GM19467 (cell line): Measurements from ENCODE around the gene LAMC1.

Source experiments
- ATAC-seq: cut with Tn5 transposase; IDR thresholded peaks from one replicate; pipeline ENCODE4 v1.9.1; 2021; ENCODE audit warnings: mild to moderate bottlenecking, moderate library complexity; ENCODE audit not compliant: unreplicated experiment

The LAMC1 gene

DNA sequence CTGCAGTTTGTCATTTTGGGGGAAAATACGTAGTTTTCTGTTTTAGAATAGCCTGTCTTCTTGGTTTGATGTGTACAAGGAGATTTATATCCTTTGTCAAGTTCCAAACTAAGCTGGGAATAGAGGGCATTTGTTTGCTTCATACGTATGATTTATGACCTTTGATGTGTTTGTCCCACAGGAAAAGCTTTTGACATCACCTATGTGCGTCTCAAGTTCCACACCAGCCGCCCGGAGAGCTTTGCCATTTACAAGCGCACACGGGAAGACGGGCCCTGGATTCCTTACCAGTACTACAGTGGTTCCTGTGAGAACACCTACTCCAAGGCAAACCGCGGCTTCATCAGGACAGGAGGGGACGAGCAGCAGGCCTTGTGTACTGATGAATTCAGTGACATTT, 79.9 kb downstream of the LAMC1 start:
- ATAC-seq, result no peak

DNA sequence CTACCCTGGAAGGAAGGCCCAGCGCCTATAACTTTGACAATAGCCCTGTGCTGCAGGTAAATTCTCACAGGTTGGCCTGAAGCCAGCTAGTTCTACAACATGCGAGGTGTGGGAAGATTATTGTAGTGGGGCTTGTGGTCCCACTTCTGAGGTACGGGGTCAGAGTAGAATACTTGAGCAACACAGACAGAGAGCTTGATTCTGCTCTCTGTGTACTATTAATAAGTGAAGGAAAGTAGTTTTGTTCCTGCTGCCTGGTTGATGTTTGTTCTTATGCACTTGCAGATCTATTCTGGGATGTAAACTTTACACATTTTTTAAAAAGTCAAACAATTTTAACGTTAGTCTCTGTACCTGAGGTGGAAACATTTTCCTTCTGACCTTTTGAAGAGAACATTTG, 80.4 kb downstream of the LAMC1 start:
- ATAC-seq, result no peak

DNA sequence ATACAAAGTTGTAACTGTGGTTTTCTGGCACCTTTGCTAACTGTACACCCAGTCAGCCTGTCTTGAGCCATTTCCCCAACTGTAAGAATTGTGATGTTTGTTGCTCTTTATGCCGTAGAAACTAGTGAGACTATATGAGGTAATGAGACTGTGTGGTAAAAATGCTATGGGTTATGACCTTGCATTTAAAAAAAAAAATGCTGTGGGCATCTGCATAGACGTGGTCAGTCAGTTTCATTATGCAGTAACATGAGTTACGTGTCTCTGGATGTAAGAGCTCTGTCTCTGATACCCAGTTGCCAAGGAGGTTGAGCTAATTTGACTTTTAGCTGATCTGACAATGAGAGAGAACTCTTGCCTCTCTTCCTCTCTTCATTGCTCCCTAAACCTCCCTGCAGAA, 82.2 kb downstream of the LAMC1 start:
- no peak for ATAC-seq

DNA sequence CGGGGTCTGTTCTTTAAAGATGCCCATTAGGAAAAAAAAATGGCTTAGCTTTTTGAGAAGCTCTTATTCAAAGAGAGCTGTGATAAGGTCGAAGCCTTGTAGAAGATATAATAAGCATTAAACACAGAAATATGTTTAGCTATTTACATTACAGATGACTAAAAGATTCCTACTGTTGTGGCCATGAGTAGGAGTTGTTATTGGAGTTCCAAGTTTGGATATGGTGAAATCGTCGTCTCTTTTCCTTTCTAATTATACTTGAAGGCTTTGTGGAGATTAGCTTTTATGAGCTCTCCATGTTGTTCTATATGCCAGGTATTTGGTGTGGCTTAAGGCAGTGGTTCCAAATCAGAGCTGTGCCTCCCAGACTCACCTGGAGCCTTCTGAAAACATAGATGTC, 82.9 kb downstream of the LAMC1 start:
- no peak for ATAC-seq

- ATAC-seq, result no peak
These were observed 83.5 kb downstream of the LAMC1 start for GRCh38 chr1:183106746-183107145.

- no peak for ATAC-seq
These were observed 87.2 kb downstream of the LAMC1 start for GRCh38 chr1:183110326-183110880.

DNA sequence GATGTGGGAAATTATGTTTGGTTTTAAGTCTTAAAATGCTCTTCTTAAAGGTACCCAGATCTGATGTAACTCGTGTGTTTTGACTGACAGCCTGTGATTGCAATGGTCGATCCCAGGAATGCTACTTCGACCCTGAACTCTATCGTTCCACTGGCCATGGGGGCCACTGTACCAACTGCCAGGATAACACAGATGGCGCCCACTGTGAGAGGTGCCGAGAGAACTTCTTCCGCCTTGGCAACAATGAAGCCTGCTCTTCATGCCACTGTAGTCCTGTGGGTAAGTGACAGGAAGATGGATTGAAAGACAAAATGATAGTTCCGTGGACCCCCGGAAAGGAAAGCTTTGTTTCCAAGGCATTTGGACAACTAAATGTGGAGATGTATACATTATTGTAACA, 91.2 kb downstream of the LAMC1 start:
- ATAC-seq, result no peak

DNA sequence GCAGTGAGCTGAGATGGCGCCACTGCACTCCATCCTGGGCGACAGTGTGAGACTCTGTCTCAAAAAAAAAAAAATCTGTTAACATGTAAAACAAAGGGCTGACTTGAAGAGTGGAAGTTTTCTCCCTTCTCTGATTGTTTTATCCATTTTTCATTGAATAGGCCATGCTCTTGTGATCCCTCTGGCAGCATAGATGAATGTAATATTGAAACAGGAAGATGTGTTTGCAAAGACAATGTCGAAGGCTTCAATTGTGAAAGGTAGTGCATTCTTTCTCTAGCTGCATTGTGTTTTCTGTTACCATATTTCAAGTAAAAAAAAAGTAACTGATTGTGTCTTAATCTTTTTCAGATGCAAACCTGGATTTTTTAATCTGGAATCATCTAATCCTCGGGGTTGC, 93.2 kb downstream of the LAMC1 start:
- ATAC-seq, result no peak

DNA sequence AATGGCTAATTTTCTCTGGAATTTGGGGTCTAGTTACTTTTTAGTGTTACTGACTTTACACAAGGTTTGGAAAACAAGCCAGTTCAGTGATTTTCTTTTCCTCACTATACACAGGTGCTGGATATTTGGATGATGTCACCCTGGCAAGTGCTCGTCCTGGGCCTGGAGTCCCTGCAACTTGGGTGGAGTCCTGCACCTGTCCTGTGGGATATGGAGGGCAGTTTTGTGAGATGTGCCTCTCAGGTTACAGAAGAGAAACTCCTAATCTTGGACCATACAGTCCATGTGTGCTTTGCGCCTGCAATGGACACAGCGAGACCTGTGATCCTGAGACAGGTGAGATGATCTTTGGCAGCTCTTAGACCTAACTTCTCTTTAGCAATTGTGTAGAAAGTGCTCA, 98.4 kb downstream of the LAMC1 start:
- no peak for ATAC-seq

- no peak for ATAC-seq
These were observed 101.0 kb downstream of the LAMC1 start for GRCh38 chr1:183124259-183124658.

DNA sequence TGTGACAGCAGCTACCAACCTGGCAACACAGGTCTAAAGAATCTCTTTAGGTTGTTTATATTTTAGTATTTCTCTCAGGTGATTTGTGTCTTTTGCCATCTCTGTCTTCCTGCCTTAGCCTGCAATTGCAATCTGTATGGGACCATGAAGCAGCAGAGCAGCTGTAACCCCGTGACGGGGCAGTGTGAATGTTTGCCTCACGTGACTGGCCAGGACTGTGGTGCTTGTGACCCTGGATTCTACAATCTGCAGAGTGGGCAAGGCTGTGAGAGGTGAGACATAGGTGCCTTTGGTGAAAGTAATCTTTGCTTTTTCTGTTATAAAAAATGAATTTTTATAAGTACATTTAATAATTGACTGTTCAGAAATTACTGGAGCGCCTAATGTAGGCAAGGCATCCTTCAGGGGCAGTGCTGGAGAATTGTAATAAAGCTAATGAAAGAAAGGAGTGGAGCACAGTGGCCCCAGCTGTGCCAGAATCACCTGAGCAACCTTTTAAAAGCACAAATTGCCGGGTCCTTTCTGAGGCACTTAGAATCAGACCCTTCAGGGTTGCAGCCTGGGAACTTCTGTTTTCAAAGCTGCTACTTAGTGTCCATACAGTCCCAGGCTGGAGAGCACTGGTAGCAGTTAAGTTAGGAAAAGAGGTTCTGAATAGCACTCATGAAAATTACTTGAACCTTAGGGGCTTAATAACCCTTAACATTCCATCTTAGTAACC, 102.2 kb downstream of the LAMC1 start:
- ATAC-seq, result no peak

- no peak for ATAC-seq
These were observed 102.8 kb downstream of the LAMC1 start for GRCh38 chr1:183126000-183126366.

- no peak for ATAC-seq
These were observed 103.3 kb downstream of the LAMC1 start for GRCh38 chr1:183126528-183126927.

- ATAC-seq, result no peak
These were observed 106.9 kb downstream of the LAMC1 start for GRCh38 chr1:183129921-183130690.

DNA sequence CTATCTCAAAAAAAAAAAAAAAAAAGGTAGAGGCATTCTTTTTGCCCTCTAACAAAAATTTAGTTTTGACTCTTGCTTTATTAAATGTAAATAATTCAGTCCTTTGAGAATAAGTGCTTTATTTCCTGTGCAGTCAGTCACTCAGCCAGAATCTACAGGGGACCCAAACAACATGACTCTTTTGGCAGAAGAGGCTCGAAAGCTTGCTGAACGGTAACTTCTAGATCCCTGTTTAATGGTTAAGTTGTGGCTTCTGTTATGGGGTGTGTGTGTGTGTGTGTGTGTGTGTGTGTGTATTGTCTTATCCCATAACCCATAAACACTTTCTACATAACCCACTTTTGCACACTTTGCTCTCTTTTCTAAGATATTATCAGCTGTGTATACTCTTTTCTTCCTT, 107.9 kb downstream of the LAMC1 start:
- ATAC-seq, result no peak

- ATAC-seq, result no peak
These were observed 112.1 kb downstream of the LAMC1 start for GRCh38 chr1:183135336-183135735.

DNA sequence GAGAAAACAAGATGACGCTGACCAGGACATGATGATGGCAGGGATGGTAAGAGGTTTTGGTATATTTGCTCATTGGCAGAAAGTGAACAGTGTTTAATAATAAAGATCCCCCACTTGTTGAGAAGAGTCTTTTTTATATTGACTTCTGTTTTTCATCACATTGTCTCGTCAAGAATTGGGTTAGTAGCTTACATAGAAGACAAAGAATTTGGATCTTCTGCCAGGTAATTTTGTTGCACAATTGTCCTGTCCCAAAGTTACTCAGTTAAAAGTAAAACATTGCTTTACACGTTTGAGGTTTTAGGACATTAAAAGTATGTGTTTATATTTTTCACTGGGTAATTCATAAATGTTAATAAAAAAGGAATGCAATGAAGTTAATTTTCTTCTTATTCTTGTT, 114.6 kb downstream of the LAMC1 start:
- no peak for ATAC-seq

DNA sequence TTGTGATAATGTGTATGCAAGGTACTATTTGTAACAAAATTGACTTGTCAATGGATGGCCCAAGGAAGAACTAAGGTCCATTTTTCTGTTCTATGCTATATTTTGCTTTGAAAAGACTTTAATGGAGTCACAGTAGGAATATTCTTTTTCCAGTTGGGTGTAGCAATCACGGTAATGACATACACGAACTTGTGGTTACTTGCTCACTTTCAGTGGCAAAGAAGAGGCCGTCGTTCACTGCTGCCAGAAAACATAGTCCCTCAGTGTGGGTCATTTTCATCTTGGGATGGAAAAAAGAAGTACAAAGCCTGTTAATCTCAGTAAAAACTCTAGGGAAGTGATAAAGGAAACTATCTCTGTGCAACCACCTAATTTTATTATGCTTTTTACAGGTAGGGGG, 115.1 kb downstream of the LAMC1 start:
- ATAC-seq, result no peak

DNA sequence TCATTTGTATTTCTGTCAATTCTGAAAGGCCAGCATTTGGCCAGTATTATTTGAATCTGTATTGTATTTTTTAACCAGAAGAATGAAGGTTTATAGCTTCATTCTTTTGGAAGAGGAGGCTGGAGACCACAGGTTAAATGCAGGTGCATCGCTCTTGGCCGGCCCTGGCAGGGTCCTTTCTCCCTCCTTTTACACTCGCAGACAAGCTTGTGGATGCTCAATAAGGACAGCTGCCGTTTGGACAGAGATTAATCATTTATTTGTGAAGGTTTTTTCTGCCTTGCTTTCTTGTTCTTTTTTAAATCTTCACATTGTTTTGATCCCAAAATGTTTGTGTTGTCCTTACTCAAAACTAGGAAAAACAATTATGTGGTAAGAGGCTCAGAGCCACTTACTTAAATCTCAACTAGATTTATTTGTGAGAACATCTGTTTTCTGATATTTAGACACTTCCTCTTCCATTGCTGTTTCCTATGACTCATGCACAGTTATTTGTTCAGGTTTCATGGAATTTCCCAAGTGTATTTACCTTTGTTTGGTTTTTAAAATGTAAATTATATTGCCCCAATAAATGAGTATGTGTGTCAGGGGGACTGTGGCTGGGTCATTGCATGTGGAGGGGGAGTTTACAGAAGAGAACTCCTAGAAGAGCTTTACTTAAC, 116.2 kb downstream of the LAMC1 start:
- no peak for ATAC-seq

GRCh38 chr1:183140633-183141032, 117.4 kb downstream of the LAMC1 start:
- no peak for ATAC-seq

- no peak for ATAC-seq
These were observed 119.0 kb downstream of the LAMC1 start for GRCh38 chr1:183142171-183142570.
